SH-SY5Y (cell line): ENCODE measurements around the gene MARK3.

Experiments
- GATA2 ChIP-seq: IDR thresholded peaks from 2 replicates; pipeline ENCODE4 v1.6.1; 2011; ENCODE audit warnings: mild to moderate bottlenecking, low read depth, low read length
- GATA3 ChIP-seq: IDR thresholded peaks from 2 replicates; pipeline ENCODE4 v1.6.1; 2011; ENCODE audit warnings: low read depth, mild to moderate bottlenecking, low read length, moderate library complexity

The MARK3 gene

GRCh38 chr14:103536693-103537092 is 151.5 kb downstream of the MARK3 start:
- no peak for TF ChIP-seq GATA2
- TF ChIP-seq GATA3, result no peak

GRCh38 chr14:103537175-103537990 is 152.2 kb downstream of the MARK3 start:
- TF ChIP-seq GATA2 (no peak), GATA3 (no peak)

GRCh38 chr14:103538291-103539055 is 153.3 kb downstream of the MARK3 start:
- TF ChIP-seq GATA2, result no peak
- no peak for TF ChIP-seq GATA3

GRCh38 chr14:103539056-103539825 is 154.0 kb downstream of the MARK3 start:
- TF ChIP-seq GATA2 (no peak), GATA3 (no peak)

GRCh38 chr14:103540821-103541708 is 155.8 kb downstream of the MARK3 start:
- no peak for TF ChIP-seq GATA2
- no peak for TF ChIP-seq GATA3

GRCh38 chr14:103541709-103542604 is 156.7 kb downstream of the MARK3 start:
- TF ChIP-seq GATA2, result no peak
- no peak for TF ChIP-seq GATA3

GRCh38 chr14:103542605-103543088 is 157.4 kb downstream of the MARK3 start:
- TF ChIP-seq GATA3 (no peak), GATA2 (no peak)

- TF ChIP-seq GATA2 (no peak), GATA3 (no peak)
Observed at GRCh38 chr14:103543140-103543539, 157.9 kb downstream of the MARK3 start.

- no peak for TF ChIP-seq GATA2
- TF ChIP-seq GATA3, result no peak
Observed at GRCh38 chr14:103543721-103544387, 158.6 kb downstream of the MARK3 start.

GRCh38 chr14:103544388-103545218 is 159.4 kb downstream of the MARK3 start:
- TF ChIP-seq GATA2 (no peak), GATA3 (no peak)
